VCaP (cell line): ENCODE results near the gene NUDT5.

ENCODE experiments used
- H3K27ac ChIP-seq: fragments of 450-650 bp; 2 replicates; pipeline ENCODE4 v1.5.1; 2017
- CTCF ChIP-seq: fragments of 450-650 bp; conservative IDR thresholded peaks from 2 replicates; pipeline ENCODE4 v1.5.1; 2017; ENCODE audit warnings: mild to moderate bottlenecking, moderate library complexity

The NUDT5 gene

GRCh38 chr10:12200850-12201249 is 5.2 kb upstream of the NUDT5 start:
- TF ChIP-seq CTCF = no peak

GRCh38 chr10:12198156-12198555 is 2.5 kb upstream of the NUDT5 start:
- H3K27ac ChIP-seq = no peak overlapping the region
- TF ChIP-seq CTCF = no peak

More at GRCh38 chr10:12200850-12201249, 5.2 kb upstream of the NUDT5 start:
- no peak overlapping the region for H3K27ac ChIP-seq

GRCh38 chr10:12196531-12197211 is 980 bp upstream of the NUDT5 start:
- TF ChIP-seq CTCF = no peak

GRCh38 chr10:12195281-12195602 is 449 bp downstream of the NUDT5 start:
- H3K27ac ChIP-seq = peak overlapping the region; percentile 95
- TF ChIP-seq CTCF = no peak

More at GRCh38 chr10:12196531-12197211, 980 bp upstream of the NUDT5 start:
- peak overlapping the region; percentile 95 for H3K27ac ChIP-seq

GRCh38 chr10:12194752-12195271 is 879 bp downstream of the NUDT5 start:
- TF ChIP-seq CTCF = no peak
- H3K27ac ChIP-seq = peak overlapping the region; percentile 95

- no peak overlapping the region for H3K27ac ChIP-seq
- TF ChIP-seq CTCF = no peak
These were observed 2.5 kb downstream of the NUDT5 start for GRCh38 chr10:12193193-12193592.

GRCh38 chr10:12191715-12192114 is 4.0 kb downstream of the NUDT5 start:
- no peak for TF ChIP-seq CTCF
- no peak overlapping the region for H3K27ac ChIP-seq
